GM19328 (cell line): ENCODE measurements around the gene ARPC1A.
"Not testable (repeated sequence)": the region's sequence is repeated elsewhere in the genome, so short reads cannot be mapped to it uniquely, and the experiment has no call there.

Experiments used
- ATAC-seq: cut with Tn5 transposase; IDR thresholded peaks from one replicate; pipeline ENCODE4 v1.9.1; 2021; ENCODE audit warnings: mild to moderate bottlenecking, moderate library complexity; ENCODE audit not compliant: unreplicated experiment

Gene ARPC1A

DNA sequence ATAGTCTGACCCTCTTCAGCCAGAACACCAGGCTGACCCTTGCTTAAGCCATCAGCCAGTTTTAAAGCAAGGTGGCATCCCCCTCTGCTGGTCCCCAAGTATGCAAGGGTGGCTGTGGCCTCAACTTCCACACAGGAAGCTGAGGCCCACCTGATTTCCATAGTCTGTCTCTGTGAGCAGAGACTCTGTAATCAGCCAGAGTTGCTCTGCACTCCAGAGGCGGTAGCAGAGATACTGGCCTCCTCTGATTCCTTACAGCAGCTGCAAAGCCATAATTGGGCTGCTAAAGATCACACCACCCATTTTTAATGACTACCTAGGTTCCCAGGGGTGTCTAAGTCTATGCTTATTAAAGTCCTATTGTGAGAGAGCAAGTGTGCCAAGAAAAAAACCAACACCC, 80.9 kb downstream of the ARPC1A start:
- no peak for ATAC-seq

DNA sequence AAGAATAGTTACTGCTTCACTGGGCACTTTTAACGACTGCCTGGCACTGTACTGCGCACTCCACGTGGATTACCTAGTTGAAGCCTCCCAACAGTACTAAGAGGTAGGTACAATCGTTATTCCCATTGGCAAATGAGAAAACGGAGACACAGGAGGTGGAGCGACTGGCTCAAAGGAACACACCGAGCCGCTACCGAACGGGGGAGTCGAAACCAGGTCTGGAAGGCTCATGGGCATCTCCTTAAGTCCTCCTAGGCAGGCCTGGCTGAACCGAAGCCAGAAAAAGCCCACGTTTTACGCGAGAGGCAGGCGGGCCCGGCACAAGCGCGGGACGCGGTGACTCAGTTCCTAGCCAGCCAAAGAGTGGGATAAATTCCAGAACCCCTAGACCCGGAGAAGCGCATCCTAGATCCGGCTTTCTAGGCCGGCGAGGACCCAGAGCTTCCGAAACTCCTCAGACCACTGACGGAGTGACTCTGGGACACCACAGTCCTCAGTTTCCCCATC, 82.2 kb downstream of the ARPC1A start:
- peak; percentile 9 for ATAC-seq

DNA sequence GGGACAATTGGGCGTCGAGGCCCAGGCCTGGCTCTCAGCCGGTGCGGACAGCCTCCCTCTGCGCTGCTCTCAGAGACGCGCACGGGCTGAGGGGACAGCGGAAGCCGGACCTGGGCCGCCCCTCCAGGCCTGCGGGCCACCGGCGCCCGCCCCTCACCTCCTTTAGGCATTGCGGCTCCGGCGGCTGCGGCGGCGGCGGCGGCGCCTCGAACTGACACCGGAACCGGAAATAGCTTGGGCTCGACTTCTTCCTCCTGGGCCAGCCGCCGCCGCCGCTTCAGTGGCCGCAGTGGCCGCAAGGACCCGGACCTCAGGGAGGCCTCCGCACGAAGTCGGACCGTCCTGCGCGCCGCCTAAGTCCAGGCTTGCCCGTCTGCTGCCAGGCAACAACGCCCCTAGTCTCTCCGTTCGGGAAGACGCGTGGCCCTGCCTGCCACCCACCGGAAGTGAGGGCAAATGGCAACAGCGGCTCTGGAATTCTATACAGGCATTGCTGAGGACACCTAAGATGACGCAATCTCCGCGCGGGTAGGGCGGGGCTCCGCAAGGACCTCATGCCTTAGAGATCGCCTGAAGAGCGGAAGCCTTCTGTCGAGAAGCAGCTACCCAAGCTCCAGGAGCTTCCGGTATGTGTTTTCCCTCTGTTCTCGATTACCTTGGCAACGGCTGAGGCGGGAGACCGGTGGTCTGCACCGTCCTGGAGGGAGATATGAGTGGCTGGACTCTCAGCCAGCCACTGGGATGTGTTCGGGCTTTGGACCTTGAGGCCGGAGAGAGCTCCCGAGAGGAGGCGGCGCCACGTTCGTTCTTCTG, 82.9 kb downstream of the ARPC1A start, which contains the start of the genes BUD31 and PDAP1:
Gene BUD31 (plus strand): TSS at position 591 of the 813 bp plus-strand sequence. CDS start 2,124 bp downstream, outside the sequence.
Gene PDAP1 (minus strand): TSS at position 219 of the 813 bp plus-strand sequence. CDS start 49 bp downstream, at position 170.
- peak; percentile 67 for ATAC-seq

DNA sequence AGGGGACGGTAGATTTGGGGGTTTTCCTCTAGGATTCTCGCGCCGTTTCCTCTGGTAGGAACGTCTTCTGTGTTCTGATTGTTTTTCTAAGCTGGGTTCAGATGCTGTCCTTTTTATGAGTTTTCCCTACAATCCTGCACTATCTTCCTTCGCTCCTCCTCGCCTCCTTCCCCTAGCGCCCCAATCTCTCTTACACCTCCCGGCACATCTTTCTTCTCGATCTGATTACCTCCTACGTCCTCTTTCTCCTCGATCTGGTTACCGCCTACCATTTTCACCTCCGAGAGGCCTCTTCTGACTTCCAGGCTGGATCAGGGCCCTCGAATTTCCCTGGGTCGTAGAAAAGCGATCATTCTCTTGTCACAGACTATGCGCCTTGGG, 83.5 kb downstream of the ARPC1A start:
- peak; percentile 2 for ATAC-seq

DNA sequence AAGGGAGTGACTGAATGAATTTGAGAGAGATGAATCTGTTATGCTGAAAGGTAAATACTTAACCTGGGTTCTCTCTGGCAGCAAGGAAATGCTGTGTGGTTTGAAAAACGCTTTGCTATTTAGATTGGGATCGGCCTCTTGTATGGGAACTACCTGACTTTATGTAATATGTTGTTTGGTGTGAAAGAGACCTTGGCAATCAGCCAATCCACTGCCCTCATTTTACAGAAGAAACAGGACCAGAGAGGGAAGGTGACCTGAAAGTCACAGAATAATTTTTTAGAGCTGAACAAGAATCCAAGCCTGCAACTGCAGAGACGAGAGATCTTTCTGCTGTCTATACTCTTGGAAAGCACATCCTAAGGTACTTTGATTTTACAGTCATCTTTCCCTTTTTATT, 84.1 kb downstream of the ARPC1A start:
- ATAC-seq = no peak

DNA sequence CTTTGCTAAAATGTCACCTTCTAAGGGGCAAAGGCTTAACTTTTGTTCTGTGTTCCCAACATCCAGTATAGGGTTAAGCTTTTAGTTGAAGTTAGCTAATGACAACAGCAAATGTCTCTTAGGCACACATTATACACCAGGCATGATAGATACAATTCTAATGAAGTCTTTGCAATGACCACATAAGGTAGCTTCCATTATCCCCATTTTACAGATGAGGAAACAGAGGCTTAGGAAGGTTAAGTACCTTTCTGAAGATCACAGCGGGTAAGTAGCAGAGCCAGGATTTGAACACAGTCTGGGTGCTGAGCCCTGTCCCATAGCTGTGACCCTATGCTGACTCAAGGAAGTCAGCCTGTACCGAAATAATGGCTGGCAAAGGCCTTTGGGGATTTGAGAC, 84.9 kb downstream of the ARPC1A start:
- no peak for ATAC-seq

DNA sequence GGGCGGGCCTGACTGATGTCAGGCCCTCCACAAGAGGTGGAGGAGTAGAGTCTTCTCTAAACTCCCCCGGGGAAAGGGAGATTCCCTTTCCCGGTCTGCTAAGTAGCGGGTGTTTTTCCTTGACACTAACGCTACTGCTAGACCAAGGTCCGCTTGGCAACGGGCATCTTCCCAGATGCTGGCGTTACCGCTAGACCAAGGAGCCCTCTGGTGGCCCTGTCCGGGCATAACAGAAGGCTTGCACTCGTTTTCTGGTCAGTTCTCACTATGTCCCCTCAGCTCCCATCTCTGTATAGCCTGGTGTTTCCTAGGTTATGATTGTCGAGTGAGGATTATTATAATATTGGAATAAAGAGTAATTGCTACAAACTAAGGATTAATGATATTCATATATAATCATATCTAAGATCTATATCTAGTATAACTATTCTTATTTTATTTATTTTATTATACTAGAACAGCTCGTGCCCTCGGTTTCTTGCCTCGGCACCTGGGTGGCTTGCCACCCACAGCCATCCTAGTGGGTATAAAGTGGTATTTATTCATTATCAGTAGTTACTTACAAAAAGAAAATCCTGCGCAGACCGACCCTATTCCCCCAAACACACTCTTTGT, 89.9 kb downstream of the ARPC1A start:
- ATAC-seq = not testable (repeated sequence)
